HG02610 (cell line): ENCODE data around the gene MAT2B.

Source experiments
- ATAC-seq: cut with Tn5 transposase; IDR thresholded peaks from one replicate; pipeline ENCODE4 v1.9.1; 2021; ENCODE audit warnings: mild to moderate bottlenecking, moderate library complexity; ENCODE audit not compliant: unreplicated experiment

MAT2B gene

DNA sequence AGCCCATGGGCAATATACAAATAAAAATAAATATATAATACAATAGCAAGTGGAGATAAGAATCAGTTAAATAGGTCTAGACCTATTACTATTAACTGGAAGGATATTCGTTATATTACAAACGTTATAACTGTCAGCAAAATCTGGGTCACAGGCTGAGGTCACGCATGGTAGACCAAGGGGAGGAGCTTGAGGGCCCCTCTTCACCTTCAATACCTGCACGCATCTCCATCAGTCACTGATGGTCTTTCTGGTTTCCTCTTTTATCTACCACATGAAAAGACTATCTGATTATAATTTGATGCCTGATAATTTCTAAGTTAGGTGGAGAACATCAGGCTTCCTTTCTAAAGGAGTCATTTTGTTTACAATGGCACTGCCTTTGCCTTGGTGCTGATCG lies 43.2 kb downstream of the MAT2B start:
- no peak for ATAC-seq

DNA sequence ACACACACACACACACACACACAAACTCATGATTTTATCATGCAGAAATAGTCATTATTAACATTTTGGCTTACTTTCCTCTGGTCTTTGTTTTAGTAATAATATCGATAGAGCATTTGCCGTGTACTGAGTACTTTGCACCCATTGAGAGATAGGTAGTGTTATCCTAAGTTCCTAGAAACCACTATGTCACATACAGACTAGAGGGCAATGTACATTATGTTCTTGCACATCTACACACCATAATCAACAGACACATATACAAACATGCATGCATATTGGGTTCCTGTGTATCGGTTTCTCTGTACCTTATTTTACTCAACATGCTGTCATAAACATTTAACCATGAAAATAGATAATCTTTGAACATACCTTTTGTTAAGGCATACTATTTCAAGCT lies 45.7 kb downstream of the MAT2B start:
- no peak for ATAC-seq

DNA sequence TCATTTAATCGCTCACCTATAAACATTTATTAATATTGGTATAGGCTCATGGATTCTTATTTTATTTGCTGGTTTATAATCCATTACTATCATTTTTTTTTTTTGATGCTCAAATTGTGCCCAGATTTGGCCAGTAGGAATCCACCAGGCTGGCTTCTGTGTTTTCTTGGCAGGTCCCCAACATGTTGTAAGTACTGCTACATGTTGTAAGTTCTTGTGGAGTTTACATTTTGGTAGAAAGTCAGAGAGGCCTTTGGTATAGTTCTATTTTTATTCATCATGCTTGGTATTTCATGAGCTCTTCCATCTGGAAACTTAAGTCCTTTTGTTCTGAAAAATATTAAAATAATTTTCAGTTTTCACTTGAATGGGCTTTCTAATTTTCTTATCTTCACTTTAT lies 47.1 kb downstream of the MAT2B start:
- ATAC-seq: no peak

DNA sequence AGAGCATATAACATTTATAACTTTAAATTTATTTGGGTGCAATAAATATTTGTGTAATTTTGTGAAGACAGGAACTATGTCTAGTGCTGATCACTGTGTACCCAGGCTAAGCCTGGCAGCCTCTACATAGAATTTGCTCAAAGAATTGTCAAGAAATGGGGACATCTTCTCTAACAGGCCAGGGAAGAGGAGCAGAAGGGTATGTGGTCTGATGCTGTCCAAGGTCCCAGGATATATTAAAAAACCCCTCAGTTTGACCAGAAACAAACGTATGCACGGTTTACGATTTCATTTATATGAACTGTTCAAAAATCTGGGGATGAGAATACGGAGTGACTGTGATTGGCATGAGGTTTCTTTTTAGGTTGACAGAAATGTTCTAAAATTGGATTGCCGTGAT lies 55.9 kb downstream of the MAT2B start:
- no peak for ATAC-seq

DNA sequence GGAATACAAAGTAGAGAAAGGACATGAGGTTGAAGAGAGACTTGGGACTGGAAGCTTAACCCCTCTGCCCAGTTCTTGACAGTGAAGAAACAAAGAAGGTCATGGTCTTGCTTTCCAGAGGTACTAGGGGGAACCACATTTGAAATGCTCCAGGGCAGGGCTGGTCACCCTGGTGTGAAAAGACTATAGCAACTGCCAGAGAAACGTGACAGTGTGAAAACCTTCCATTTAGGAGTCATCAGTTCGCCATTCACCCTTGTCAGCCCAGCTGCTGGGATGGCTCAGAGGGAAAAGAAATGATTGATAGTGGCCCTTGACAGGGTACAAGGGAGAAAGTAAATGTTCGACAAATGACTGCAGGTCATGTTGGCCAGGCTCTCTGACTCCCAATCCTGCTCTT lies 56.7 kb downstream of the MAT2B start:
- ATAC-seq: no peak

DNA sequence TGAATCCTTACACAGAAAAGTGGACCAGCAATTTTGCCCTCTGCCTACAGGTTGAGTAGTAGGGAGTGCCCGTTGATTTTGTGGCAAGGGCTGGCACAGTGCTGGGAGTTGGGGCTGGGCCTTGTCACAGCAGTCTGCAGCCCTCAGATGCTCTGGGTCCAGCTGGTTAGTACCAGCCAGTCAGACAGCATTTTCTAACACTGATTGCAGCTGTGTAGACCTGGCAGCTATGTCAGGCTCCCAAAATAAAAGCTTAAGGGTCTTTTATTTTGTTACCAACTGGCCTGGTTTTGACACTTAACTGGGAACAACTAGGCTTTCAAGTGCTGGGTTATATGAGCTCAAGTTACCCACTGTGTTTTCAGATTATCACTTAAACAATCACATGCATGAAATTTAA lies 57.7 kb downstream of the MAT2B start:
- ATAC-seq: no peak

DNA sequence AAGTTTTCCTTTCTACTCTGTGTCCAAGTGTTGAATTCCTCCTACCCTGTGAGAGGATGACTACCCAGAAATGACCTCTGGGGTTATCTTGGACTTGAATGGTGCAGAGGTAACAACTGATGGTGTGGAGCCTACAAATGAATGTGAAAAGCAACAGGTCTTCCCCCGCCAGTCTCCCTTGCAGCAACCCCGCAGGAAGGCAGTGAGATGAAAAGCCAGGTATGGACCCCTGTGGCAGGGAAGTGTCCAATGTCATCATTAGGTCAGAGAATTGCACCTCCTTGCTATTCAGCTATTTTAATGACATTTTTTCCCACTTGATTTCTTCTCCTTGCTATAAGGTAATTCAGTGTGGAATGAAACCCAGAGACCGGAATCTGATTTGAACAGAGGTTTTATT lies 58.5 kb downstream of the MAT2B start:
- no peak for ATAC-seq

DNA sequence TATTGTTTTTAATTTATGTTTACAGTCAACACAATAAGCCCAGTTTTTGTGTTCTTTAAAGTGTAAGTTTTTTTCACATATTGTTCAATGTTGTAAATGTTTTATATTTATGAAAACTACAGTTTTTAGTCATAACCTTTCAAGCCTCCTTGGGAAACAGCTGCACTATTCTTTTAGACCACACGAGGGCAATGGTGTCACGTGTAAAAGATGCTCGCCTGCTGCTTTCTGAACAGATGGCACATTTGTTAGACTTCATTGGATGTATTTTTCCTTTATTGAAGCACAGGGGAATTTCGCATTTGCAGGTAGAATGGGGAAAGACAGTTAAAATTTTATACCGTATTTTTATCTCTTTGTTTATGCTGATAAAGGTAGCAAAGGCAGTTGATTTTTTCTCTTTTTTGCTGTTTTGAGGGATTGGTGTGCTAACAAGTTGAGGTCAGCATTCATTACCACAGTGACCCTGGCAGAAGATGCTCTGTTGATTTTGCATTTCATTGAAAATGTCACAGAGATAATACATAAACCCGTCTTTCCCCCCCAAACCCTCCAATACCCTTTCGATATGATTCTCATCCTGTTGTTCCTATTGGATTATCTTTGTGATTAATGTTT lies 59.0 kb downstream of the MAT2B start:
- ATAC-seq: peak; percentile 26

DNA sequence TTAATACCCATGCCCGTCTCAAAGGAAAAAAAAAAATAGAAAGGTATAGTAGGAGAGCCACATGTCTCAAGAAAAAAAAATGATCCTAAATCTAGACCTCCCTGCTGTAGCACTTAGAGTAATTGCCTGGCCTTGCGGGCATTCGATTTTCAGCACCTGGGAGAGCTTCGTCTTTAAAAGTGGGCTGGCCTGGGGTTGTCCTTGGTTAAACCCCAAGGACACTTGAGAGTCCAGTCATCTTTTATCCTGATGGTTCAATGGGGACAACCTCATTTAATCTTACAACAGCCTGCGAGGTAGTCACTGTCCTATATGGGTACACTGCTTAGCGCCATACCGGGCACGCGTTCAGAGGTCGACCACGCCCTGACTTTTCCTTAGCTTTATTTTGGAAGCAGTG lies 60.1 kb downstream of the MAT2B start:
- no peak for ATAC-seq

DNA sequence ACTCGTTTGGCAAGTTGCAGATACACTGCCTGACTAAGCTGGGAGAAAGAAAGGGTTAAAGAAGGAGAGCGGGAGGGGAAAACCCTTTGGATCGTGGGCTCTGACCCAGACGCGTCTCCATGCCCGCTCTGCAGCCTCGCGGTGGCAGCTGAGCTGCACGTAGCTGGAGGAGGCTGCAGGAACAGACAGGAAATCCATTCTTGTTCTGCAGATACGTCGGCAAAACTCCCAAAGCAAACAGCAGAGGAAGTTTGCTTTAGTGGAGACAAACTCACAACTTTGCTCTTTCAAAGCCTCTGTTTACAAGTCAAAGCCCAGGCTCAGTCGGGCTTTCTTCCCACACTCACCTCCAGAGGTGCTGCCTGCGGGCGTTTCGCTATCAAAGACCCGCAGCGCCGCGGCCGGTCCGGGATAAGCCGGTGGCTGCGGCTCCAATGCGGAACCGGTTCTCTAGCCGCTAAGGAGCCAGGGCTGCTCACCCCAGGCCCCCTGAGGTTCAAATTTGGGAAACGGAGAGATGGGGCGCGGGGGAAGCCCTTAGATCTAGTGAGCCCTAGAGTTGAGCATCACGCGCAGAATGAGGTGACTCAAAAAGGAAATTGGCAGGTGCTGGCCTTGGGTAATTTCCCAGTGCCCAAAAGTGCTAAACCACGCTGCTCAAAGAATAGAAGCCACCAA lies 60.7 kb downstream of the MAT2B start:
- ATAC-seq: peak; percentile 84

DNA sequence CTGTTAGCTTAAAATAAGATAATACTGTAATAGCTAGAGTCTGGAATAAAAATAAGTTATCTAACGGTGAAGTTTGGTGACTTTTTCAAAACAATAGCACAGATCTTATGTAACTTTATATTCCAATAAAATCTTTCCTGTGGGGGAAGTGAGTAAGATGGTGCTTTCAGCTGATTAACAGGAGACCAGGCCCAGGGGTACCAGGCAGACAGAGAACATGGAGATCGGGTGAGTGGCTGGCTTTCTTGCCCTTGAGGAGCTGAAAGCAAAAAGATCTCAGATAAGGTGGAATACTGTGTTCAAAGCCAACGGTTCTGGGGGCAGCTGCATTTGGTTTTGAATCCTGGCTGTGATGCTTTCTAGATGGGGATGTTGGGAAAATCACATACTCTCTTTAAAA lies 61.3 kb downstream of the MAT2B start:
- no peak for ATAC-seq

DNA sequence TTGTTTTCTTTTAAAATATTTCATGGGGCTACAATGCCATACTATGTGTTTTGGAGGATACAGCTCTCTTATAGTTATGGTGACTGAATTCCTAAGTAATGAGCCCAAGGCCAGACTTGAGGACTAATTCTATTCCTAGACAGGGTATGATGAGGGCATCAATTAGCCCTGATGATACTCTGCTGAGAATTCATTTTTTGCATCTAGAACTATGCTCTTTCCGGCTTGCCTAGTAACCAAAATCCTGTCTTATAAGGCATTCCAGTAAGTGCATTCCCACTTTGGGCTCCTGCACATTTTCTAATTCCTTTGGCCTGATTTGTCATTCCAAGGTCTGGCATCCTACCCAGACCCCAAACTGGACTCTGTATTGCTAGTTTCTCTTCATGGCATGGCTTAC lies 62.4 kb downstream of the MAT2B start:
- ATAC-seq: no peak
